Fibroblast of mammary gland (primary cell): ENCODE results near the gene UQCC2.

ENCODE experiments used
- DNase-seq: peaks from one replicate; pipeline ENCODE4 v3.0.0-alpha.2; 2010; ENCODE audit warnings: low read depth
- H3K4me3 ChIP-seq: 2 replicates; pipeline ENCODE4 v1.5.1; 2011; ENCODE audit warnings: low read depth, mild to moderate bottlenecking, low read length, moderate library complexity; ENCODE audit not compliant: control insufficient read depth
- CTCF ChIP-seq: conservative IDR thresholded peaks from 2 replicates; pipeline ENCODE4 v1.5.1; 2011; ENCODE audit warnings: low read depth, low read length, inconsistent platforms; ENCODE audit not compliant: control insufficient read depth, insufficient read depth

The UQCC2 gene

GRCh38 chr6:33702345-33702977 lies 9.0 kb downstream of the UQCC2 start:
- peak; percentile 65 for DNase-seq
- TF ChIP-seq CTCF: peak; percentile 66
- no peak overlapping the region for H3K4me3 ChIP-seq

GRCh38 chr6:33700391-33701050 lies 11.0 kb downstream of the UQCC2 start:
- H3K4me3 ChIP-seq: no peak overlapping the region
- peak; percentile 76 for TF ChIP-seq CTCF
- peak; percentile 74 for DNase-seq

GRCh38 chr6:33699739-33700138 lies 11.8 kb downstream of the UQCC2 start:
- no peak for DNase-seq
- no peak overlapping the region for H3K4me3 ChIP-seq
- no peak for TF ChIP-seq CTCF

- no peak for DNase-seq
These were observed 12.4 kb downstream of the UQCC2 start for GRCh38 chr6:33699131-33699530.

GRCh38 chr6:33698494-33698893 lies 13.0 kb downstream of the UQCC2 start:
- no peak for TF ChIP-seq CTCF
- DNase-seq: no peak
- H3K4me3 ChIP-seq: no peak overlapping the region

More at GRCh38 chr6:33699131-33699530, 12.4 kb downstream of the UQCC2 start:
- no peak overlapping the region for H3K4me3 ChIP-seq
- TF ChIP-seq CTCF: no peak

- no peak for TF ChIP-seq CTCF
- no peak for DNase-seq
- H3K4me3 ChIP-seq: no peak overlapping the region
These were observed 13.7 kb downstream of the UQCC2 start for GRCh38 chr6:33697845-33698244.
